PC-9 (cell line): ENCODE results near the gene KRT78.

ENCODE experiments used
- CTCF ChIP-seq: fragments of 200-600 bp; sonication (generic); conservative IDR thresholded peaks from 2 replicates; pipeline ENCODE4 v1.6.1; 2017; ENCODE audit warnings: mixed run types, antibody characterized with exemption, mild to moderate bottlenecking, moderate library complexity
- EZH2 ChIP-seq: fragments of 200-600 bp; sonication (generic); IDR thresholded peaks from 2 replicates; pipeline ENCODE4 v1.8.0; 2017; ENCODE audit warnings: antibody characterized with exemption, low read depth

- TF ChIP-seq EZH2 = no peak
- TF ChIP-seq CTCF = no peak
Observed at GRCh38 chr12:52895726-52896189, 47.0 kb upstream of the KRT78 start.
